GM13977 (cell line): ENCODE results near the gene MAGI2.

Experiments
- DNase-seq: peaks from one replicate; pipeline ENCODE4 v3.0.0; 2012; ENCODE audit warnings: low spot score
- in situ Hi-C: fragments of 300-500 bp; cut with MboI; formaldehyde crosslinking; loops from one replicate; pipeline ENCODE4 v1.12.0; 2022; ENCODE audit warnings: low sequenced_read_pairs, low pct_unique_long_range_greater_than_20kb, mixed read lengths, inconsistent platforms; ENCODE audit not compliant: unreplicated experiment
- TF ChIP-seq, protein P1 (sequence below): IDR thresholded peaks from 2 replicates; pipeline ENCODE4 v1.5.1; 2012; ENCODE audit warnings: mild to moderate bottlenecking, control low read depth; ENCODE audit not compliant: insufficient read depth; ENCODE audit errors: extremely low read depth, missing control alignments

Gene MAGI2

DNA sequence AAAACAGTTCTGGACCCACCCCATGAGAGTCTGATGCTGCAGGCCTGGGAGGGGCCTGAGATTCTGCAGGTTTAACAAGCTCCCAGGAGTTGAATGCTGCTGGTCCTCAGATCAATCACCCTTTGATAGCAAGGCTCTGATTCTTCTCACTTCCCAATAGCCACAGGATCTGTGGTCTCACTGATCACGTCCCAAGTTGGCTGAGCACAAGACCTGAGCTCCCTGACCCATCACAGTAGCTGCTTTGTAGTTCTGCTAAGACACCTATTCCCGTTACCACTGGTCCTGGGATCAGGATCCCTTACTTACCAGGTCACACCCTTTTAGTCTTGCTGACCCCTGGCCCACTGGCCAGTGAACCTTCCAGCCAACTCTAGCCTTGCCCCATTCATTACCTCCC lies 1282.1 kb downstream of the MAGI2 start:
- in situ Hi-C loops: no loop called here
- no peak for DNase-seq
- TF ChIP-seq, protein P1, sequence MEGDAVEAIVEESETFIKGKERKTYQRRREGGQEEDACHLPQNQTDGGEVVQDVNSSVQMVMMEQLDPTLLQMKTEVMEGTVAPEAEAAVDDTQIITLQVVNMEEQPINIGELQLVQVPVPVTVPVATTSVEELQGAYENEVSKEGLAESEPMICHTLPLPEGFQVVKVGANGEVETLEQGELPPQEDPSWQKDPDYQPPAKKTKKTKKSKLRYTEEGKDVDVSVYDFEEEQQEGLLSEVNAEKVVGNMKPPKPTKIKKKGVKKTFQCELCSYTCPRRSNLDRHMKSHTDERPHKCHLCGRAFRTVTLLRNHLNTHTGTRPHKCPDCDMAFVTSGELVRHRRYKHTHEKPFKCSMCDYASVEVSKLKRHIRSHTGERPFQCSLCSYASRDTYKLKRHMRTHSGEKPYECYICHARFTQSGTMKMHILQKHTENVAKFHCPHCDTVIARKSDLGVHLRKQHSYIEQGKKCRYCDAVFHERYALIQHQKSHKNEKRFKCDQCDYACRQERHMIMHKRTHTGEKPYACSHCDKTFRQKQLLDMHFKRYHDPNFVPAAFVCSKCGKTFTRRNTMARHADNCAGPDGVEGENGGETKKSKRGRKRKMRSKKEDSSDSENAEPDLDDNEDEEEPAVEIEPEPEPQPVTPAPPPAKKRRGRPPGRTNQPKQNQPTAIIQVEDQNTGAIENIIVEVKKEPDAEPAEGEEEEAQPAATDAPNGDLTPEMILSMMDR: no peak

DNA sequence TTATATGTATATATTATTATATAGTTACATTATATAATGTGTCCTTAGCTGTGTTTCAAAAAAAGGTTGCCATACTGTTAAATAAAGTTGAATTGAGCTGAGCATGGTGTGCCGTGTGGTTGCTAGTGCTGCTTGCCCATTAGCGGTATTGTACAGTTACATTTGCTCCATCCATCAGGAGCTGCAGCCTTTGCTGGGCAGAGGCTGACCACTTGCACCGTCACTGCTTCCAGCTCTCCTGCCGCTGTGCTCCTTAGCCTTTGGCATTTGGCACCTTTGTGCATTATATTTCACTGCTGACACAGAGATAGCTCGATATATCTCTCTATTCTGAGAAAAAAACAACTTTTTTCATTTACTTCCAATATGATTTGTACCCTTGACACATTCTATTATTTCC lies 1282.7 kb downstream of the MAGI2 start:
- in situ Hi-C loops: no loop called here
- TF ChIP-seq, protein P1: no peak
- no peak for DNase-seq

DNA sequence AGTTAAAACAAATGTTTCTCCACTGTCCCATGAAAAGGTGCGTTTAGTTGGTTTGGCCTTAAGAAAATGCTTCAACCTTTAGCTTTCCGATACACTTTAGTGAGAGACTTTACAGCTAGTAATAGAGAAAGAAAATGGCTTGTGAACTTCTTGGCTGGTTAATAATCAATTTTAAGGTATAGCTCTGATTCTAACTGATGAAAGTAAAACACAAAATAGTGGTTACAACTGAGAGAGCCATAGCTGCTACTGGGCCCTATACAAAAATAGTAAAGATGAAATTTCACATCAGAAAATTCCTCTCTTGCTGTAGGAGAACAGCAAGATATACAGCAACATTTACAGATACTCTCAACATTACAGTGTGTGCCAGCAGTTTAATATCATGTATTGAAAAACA lies 1283.5 kb downstream of the MAGI2 start:
- in situ Hi-C loops: no loop called here
- TF ChIP-seq, protein P1: no peak
- no peak for DNase-seq

DNA sequence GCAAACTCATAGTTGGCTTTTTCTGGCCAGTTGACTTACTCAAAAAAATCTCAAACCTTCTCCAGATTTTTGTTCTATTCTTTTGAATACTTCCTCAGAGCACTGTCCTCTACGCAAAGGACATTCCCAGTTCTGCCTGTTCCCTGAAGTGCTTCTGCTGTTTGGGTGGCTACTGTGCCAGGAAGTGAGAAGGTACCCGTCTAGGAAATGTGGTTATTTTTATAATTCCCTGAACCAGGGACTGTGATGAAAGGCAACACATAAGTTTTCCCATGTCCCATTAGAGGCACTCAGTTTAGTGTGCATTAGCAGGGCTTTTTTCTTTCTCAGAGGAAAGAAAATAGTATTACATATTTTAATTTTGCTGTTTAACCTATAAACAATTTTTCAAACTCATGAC lies 1284.6 kb downstream of the MAGI2 start:
- in situ Hi-C loops: no loop called here
- TF ChIP-seq, protein P1: no peak
- no peak for DNase-seq

DNA sequence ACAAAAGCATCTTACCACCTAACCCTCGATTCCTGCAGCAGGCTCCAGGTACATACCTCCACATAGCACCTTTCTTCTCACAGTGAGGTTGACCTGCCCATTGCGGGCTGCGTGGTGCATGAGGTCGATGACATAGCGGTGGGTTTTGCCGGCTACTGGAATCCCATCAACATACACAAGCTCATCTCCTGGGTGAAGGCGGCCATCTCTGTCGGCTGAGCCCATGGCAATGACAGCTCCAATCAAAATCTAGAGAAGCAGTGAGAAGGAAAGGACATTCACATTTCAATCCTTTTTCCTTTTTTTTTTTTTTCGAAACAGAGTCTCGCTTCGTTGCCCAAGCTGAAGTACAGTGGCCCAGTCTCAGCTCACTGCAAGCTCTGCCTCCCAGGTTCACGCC lies 1285.6 kb downstream of the MAGI2 start:
- no peak for DNase-seq
- in situ Hi-C loops: no loop called here
- TF ChIP-seq, protein P1: no peak

DNA sequence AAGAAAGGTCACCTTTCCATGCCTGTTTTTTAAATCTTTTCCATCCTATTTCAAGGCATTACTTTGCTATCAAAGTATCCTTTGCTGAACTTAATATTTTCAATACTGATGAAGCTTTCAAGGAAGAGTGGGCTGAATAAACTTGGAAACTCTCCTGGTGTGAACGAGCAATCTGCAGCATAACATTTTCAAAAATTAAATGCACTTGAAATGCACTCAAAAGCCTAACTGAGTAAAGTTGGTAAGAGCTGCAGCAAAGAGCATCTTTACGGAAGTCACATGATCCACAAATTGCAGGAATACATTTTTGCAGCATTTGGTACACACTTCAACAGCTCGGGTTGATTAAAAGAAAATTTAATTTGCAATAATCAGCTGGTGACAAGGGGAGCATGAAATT lies 1287.6 kb downstream of the MAGI2 start:
- TF ChIP-seq, protein P1: no peak
- in situ Hi-C loops: no loop called here
- DNase-seq: no peak

DNA sequence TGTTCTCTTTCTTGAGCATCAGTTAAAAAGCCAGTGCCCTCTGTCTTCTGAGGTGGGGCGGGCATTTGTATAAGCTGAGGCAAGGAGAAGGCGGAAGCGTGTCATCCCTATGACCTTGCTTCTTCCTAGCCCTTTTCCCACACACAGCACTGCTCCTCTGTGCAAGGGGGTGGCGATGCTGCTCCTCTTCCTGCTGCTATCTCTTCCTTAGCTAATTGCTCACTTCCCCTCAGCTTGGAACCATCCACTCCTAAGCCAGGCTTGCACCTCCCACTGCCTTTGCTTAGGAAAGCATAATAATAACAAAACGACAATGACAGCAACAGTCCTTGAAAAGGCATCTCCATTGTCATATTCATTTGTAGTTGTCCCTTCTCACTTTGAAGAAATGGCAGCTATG lies 1288.0 kb downstream of the MAGI2 start:
- TF ChIP-seq, protein P1: no peak
- no peak for DNase-seq
- in situ Hi-C loops: no loop called here
